ENCODE data around the gene LEFTY1.

GRCh38 chr1:225838793-225839192, 50.2 kb downstream of the LEFTY1 start:
- TF ChIP-seq POLR2A (IDR thresholded peaks at IDR 0.05): no peak
- TF ChIP-seq, protein P1, sequence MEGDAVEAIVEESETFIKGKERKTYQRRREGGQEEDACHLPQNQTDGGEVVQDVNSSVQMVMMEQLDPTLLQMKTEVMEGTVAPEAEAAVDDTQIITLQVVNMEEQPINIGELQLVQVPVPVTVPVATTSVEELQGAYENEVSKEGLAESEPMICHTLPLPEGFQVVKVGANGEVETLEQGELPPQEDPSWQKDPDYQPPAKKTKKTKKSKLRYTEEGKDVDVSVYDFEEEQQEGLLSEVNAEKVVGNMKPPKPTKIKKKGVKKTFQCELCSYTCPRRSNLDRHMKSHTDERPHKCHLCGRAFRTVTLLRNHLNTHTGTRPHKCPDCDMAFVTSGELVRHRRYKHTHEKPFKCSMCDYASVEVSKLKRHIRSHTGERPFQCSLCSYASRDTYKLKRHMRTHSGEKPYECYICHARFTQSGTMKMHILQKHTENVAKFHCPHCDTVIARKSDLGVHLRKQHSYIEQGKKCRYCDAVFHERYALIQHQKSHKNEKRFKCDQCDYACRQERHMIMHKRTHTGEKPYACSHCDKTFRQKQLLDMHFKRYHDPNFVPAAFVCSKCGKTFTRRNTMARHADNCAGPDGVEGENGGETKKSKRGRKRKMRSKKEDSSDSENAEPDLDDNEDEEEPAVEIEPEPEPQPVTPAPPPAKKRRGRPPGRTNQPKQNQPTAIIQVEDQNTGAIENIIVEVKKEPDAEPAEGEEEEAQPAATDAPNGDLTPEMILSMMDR (IDR thresholded peaks at IDR 0.05): no peak

All from thyroid gland (tissue), 4 donors.